Choroid plexus epithelial cell (primary cell): Measurements from ENCODE around the gene KRT76.

ENCODE experiments used
- DNase-seq: peaks from one replicate; pipeline ENCODE4 v3.0.0-alpha.2; 2010; ENCODE audit warnings: low read depth
- H3K4me3 ChIP-seq: 2 replicates; pipeline ENCODE4 v1.5.1; 2011; ENCODE audit warnings: low read depth, mild to moderate bottlenecking, control low read depth, low read length, moderate library complexity
- CTCF ChIP-seq: conservative IDR thresholded peaks from 2 replicates; pipeline ENCODE4 v1.5.1; 2011; ENCODE audit warnings: low read depth, mild to moderate bottlenecking, control low read depth, inconsistent platforms, low read length, moderate library complexity

KRT76 gene

GRCh38 chr12:52821071-52821730 is 44.1 kb upstream of the KRT76 start:
- H3K4me3 ChIP-seq, result no peak overlapping the region
- no peak for DNase-seq
- TF ChIP-seq CTCF, result no peak

GRCh38 chr12:52820521-52820920 is 43.4 kb upstream of the KRT76 start:
- no peak overlapping the region for H3K4me3 ChIP-seq
- no peak for TF ChIP-seq CTCF
- DNase-seq, result no peak

- no peak for DNase-seq
- no peak overlapping the region for H3K4me3 ChIP-seq
- no peak for TF ChIP-seq CTCF
Measured at GRCh38 chr12:52819731-52820510, 42.8 kb upstream of the KRT76 start.

GRCh38 chr12:52818887-52819420 is 41.8 kb upstream of the KRT76 start:
- no peak overlapping the region for H3K4me3 ChIP-seq
- TF ChIP-seq CTCF, result no peak
- no peak for DNase-seq

GRCh38 chr12:52818388-52818787 is 41.2 kb upstream of the KRT76 start:
- TF ChIP-seq CTCF, result no peak
- no peak for DNase-seq
- no peak overlapping the region for H3K4me3 ChIP-seq

- no peak for TF ChIP-seq CTCF
- H3K4me3 ChIP-seq, result no peak overlapping the region
- no peak for DNase-seq
Measured at GRCh38 chr12:52817699-52818238, 40.6 kb upstream of the KRT76 start.
